Measurements from ENCODE around the gene NFXL1.

Gene NFXL1

DNA sequence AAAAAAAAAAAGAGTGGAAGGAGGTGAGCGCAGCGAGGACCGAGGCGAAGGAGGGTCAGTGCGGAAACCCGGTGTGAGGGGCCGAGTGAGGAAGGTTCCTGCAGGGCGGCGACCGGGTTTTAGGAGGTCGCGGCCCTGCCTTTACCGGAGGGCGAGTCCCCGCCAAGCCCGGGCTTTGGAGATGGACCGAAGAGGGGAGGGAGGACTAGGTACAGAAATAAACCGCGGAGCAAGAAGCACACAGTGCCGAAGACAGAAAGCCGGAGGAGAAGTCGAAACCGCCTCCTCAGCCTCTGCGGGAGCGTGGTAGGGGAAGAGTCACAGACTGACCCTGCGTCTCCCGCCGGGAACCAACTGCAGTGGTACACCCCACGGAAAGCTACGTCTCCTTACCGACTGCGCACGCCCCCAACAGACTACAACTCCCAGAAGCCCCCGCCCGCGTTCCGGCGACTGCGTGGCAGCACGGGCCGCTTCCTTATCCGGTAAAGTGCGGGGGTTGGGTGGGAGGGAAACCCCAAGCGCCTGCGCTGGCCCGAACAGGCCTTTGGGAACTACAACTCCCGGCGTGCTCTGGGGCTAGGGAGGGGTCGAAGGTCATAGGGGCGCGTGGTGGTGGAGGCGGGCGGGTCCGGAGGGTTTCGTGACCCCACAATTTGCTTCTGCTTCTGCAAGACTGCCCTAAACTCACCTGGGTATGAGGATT, at the start of gene NFXL1:
Gene NFXL1, minus strand, starts transcription at position 364 of the 706 bp plus-strand sequence. CDS start 380 bp downstream, outside the sequence.
- peak; percentile 97 for DNase-seq (ENCODE audit: low read depth)
- peak within 1 kb of the TSS; percentile 96 for H3K4me3 ChIP-seq (replicated peaks; ENCODE audit: low read depth, low read length)
- TF ChIP-seq, protein P1, sequence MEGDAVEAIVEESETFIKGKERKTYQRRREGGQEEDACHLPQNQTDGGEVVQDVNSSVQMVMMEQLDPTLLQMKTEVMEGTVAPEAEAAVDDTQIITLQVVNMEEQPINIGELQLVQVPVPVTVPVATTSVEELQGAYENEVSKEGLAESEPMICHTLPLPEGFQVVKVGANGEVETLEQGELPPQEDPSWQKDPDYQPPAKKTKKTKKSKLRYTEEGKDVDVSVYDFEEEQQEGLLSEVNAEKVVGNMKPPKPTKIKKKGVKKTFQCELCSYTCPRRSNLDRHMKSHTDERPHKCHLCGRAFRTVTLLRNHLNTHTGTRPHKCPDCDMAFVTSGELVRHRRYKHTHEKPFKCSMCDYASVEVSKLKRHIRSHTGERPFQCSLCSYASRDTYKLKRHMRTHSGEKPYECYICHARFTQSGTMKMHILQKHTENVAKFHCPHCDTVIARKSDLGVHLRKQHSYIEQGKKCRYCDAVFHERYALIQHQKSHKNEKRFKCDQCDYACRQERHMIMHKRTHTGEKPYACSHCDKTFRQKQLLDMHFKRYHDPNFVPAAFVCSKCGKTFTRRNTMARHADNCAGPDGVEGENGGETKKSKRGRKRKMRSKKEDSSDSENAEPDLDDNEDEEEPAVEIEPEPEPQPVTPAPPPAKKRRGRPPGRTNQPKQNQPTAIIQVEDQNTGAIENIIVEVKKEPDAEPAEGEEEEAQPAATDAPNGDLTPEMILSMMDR (IDR thresholded peaks at IDR 0.05; ENCODE audit: low read length, missing control alignments): no peak

DNA sequence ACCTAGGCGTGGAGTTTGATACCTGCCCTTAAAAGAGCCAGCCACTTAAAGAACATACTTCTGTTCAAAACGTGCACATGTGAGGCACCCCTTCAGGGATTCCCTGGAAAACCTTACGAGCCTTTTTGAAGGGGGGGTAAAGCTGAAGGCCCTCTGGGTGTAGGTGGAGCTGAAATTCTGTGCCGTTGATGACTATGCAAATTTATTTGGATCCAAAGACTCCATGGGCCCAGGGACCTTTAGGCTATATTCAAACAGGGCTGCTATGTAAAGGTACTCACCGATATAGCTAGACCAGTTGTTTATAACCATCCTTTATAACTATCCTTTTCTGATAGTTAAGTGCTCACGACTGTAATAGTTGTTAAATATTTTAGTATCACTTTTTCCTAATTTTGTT, 40.3 kb upstream of the NFXL1 start:
- no peak overlapping the region for H3K4me3 ChIP-seq (replicated peaks; ENCODE audit: low read depth, low read length)
- no peak for DNase-seq (ENCODE audit: low read depth)
- TF ChIP-seq, protein P1 (IDR thresholded peaks at IDR 0.05; ENCODE audit: low read length, missing control alignments): no peak

DNA sequence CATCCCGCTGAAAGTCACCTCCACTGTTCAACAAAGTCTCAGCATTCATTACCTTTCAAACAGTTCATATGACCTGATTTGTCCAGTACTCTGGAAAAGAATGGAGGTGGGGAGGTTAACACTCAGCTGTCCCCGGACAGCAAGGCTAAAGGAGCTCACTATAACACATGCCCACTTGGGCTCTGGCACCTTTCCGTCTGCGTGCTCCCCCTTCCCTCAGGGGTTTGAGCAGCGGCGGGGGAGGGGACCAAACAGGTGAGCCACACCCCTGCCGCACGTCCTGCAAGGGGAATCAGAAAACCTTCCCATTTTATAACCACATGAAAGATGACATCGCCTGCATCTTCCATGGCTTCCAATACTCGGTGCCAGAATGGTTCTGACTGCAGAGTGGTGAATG, 39.9 kb upstream of the NFXL1 start:
- DNase-seq (ENCODE audit: low read depth): no peak
- H3K4me3 ChIP-seq (replicated peaks; ENCODE audit: low read depth, low read length): no peak overlapping the region
- TF ChIP-seq, protein P1 (IDR thresholded peaks at IDR 0.05; ENCODE audit: low read length, missing control alignments): no peak

DNA sequence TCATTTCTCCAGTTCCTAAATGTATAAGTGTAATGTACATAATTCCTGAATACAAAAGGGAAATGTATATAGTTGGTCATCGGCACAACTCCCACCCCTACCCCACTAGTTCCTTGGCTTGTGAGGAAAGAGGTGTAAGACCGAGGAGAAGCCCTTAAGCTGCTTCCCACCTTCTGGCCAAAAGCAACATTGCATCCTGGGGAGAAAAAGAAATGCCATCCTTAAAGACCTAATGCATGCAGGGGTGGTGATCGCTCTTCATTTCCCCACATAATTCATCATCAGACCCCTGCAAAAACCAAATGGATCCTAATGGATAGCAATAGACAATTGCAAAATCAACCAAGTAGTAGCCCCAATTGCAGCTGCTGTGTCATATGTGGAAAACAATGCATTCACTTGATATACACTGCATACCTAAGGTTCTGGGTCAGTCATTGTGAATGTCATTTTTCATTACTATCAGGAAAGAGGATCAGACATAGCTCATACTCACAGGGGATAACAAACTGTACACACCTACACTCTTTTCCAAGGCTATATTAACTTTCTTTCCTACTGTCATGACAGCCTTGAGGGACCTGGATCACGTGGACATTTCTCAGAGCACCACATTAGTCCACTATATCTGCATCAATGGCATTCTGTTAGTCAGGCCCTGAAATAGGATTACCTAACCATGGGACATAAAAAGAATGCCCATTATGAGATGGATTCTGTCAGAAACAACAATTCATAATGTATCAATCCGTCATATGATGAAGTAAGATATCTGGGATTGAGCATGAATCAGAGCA, 31.7 kb upstream of the NFXL1 start:
- no peak overlapping the region for H3K4me3 ChIP-seq (replicated peaks; ENCODE audit: low read depth, low read length)
- TF ChIP-seq, protein P1 (IDR thresholded peaks at IDR 0.05; ENCODE audit: low read length, missing control alignments): peak; percentile 9
- no peak for DNase-seq (ENCODE audit: low read depth)

DNA sequence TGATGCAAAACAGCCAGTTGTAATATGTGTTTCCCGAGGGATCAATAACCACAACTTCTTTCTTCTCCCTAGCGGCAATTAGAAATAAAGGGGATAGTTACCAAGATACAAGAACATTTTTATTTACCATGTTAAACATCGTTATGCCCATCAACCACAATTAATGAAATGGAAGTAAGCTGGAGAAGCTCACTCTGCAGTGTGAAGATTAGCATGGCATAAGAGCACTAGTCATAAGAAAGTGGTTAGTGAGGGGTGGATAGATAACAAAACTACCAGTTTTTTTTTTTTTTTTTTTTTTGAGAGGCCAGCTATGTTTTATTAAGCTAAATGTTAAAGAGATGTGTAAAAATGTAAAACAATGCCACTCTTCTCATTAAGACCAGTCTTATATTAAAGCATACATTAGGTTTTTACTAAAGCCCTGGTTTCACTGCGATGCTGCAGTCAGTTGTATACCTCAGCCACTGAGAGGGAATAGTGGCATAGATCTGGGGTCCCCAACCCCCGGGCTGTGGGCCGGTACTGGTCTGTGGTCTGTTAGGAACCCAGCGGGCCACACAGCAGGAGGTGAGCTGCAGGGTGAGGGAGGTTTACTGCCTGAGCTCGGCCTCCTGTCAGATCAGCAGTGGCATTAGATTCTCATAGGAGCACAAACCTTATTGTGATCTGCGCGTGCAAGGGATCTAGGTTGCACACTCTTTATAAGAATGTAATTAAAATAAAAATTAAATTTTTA, 27.9 kb upstream of the NFXL1 start:
- TF ChIP-seq, protein P1 (IDR thresholded peaks at IDR 0.05; ENCODE audit: low read length, missing control alignments): no peak

DNA sequence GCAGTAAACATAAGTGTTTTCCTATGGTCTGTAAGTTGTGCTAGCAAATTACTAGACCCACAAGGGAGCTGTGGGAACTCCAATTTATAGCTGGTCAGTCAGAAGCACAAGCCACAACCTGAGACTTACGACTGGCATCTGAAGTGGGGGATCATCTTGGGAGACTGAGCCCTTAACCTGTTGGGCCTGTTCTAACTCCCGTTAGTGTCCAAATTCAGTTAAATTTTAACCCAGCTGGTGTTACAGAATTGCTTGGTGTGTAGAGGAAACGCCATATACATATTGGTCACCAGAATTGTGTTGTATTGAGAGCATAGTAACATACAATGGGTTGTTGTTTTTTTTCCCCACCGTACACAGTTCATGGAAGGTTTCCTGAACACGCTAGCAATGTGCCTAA, 25.1 kb upstream of the NFXL1 start:
- TF ChIP-seq, protein P1 (IDR thresholded peaks at IDR 0.05; ENCODE audit: low read length, missing control alignments): no peak
- H3K4me3 ChIP-seq (replicated peaks; ENCODE audit: low read depth, low read length): no peak overlapping the region
- DNase-seq (ENCODE audit: low read depth): no peak

More for the DNA sequence above, 27.9 kb upstream of the NFXL1 start:
- DNase-seq (ENCODE audit: low read depth): no peak
- no peak overlapping the region for H3K4me3 ChIP-seq (replicated peaks; ENCODE audit: low read depth, low read length)

Data from fibroblast of pulmonary artery (primary cell).